ENCODE results near the gene PHF12.

Gene PHF12

GRCh38 chr17:28975031-28975430 lies 23.7 kb upstream of the PHF12 start:
- no peak for TF ChIP-seq CTCF (IDR thresholded peaks at IDR 0.05; ENCODE audit: low read depth, low read length)
- no peak overlapping the region for H3K4me3 ChIP-seq (ENCODE audit: low read depth, low read length)

GRCh38 chr17:28974451-28974850 lies 23.1 kb upstream of the PHF12 start:
- TF ChIP-seq CTCF (IDR thresholded peaks at IDR 0.05; ENCODE audit: low read depth, low read length): no peak

GRCh38 chr17:28973425-28973824 lies 22.1 kb upstream of the PHF12 start:
- TF ChIP-seq CTCF (IDR thresholded peaks at IDR 0.05; ENCODE audit: low read depth, low read length): no peak
- H3K4me3 ChIP-seq (ENCODE audit: low read depth, low read length): no peak overlapping the region

More at GRCh38 chr17:28974451-28974850, 23.1 kb upstream of the PHF12 start:
- H3K4me3 ChIP-seq (ENCODE audit: low read depth, low read length): no peak overlapping the region

- H3K4me3 ChIP-seq (ENCODE audit: low read depth, low read length): no peak overlapping the region
- no peak for TF ChIP-seq CTCF (IDR thresholded peaks at IDR 0.05; ENCODE audit: low read depth, low read length)
Measured at GRCh38 chr17:28972437-28972836, 21.1 kb upstream of the PHF12 start.

GRCh38 chr17:28970879-28971278 lies 19.6 kb upstream of the PHF12 start:
- no peak for TF ChIP-seq CTCF (IDR thresholded peaks at IDR 0.05; ENCODE audit: low read depth, low read length)
- no peak overlapping the region for H3K4me3 ChIP-seq (ENCODE audit: low read depth, low read length)

- no peak for TF ChIP-seq CTCF (IDR thresholded peaks at IDR 0.05; ENCODE audit: low read depth, low read length)
Measured at GRCh38 chr17:28969706-28970393, 18.5 kb upstream of the PHF12 start.

GRCh38 chr17:28968914-28969295 lies 17.6 kb upstream of the PHF12 start:
- TF ChIP-seq CTCF (IDR thresholded peaks at IDR 0.05; ENCODE audit: low read depth, low read length): no peak
- H3K4me3 ChIP-seq (ENCODE audit: low read depth, low read length): no peak overlapping the region

More at GRCh38 chr17:28969706-28970393, 18.5 kb upstream of the PHF12 start:
- H3K4me3 ChIP-seq (ENCODE audit: low read depth, low read length): no peak overlapping the region

Data from WI38 (cell line).